DND-41 (cell line): ENCODE measurements around the gene CC2D1A.
"Not testable (repeated sequence)": the region's sequence is repeated elsewhere in the genome, so short reads cannot be mapped to it uniquely, and the experiment has no call there.

Experiments used
- ATAC-seq: fragments of 200-7000 bp; cut with Tn5 transposase; 3 replicates; pipeline ENCODE4 v1.9.1; 2021; ENCODE audit warnings: low read depth; ENCODE audit not compliant: insufficient read depth
- DNase-seq: peaks from one replicate; pipeline ENCODE4 v3.0.0-alpha.2; 2020
- H2AFZ ChIP-seq: 2 replicates; pipeline ENCODE4 v1.6.0; 2012; ENCODE audit warnings: low read depth, low read length
- H3K27ac ChIP-seq: 2 replicates; pipeline ENCODE4 v1.5.1; 2012; ENCODE audit warnings: low read length, inconsistent platforms
- H3K27me3 ChIP-seq: fragments of 200-600 bp; sonication (generic); 2 replicates; pipeline ENCODE4 v1.6.0; 2012; ENCODE audit warnings: low read length, mild to moderate bottlenecking, inconsistent platforms; ENCODE audit not compliant: insufficient read depth, poor library complexity
- H3K36me3 ChIP-seq: 2 replicates; pipeline ENCODE4 v1.5.1; 2012; ENCODE audit warnings: low read length, inconsistent platforms; ENCODE audit not compliant: insufficient read depth
- H3K4me1 ChIP-seq: 2 replicates; pipeline ENCODE4 v1.5.1; 2012; ENCODE audit warnings: mild to moderate bottlenecking, low read length; ENCODE audit not compliant: insufficient read depth
- H3K4me2 ChIP-seq: 2 replicates; pipeline ENCODE4 v1.6.0; 2012; ENCODE audit warnings: mild to moderate bottlenecking, moderate library complexity, low read length, inconsistent platforms; ENCODE audit not compliant: insufficient read depth
- H3K4me3 ChIP-seq, 2 experiments: fragments of 200-600 bp in 1 of 2; shearing (Covaris generic) in 1 of 2; 2 replicates each; pipeline ENCODE4 v1.5.1; 2012 to 2016; ENCODE audit warnings: inconsistent platforms in 2 of 2, low read length in 2 of 2, mild to moderate bottlenecking in 2 of 2, low read depth in 1 of 2, moderate library complexity in 1 of 2
- H3K79me2 ChIP-seq: 2 replicates; pipeline ENCODE4 v1.6.0; 2012; ENCODE audit warnings: low read length, inconsistent platforms; ENCODE audit not compliant: insufficient read depth
- H3K9ac ChIP-seq: 2 replicates; pipeline ENCODE4 v1.6.0; 2012; ENCODE audit warnings: low read depth, mild to moderate bottlenecking, inconsistent platforms, low read length, moderate library complexity
- H3K9me3 ChIP-seq: 2 replicates; pipeline ENCODE4 v1.5.1; 2012; ENCODE audit warnings: low read length, moderate library complexity, mild to moderate bottlenecking, inconsistent platforms; ENCODE audit not compliant: insufficient read depth, severe bottlenecking
- H4K20me1 ChIP-seq: 2 replicates; pipeline ENCODE4 v1.6.0; 2012; ENCODE audit warnings: low read length; ENCODE audit not compliant: insufficient read depth
- EZH2 ChIP-seq: IDR thresholded peaks from 3 replicates; pipeline ENCODE4 v1.6.1; 2012; ENCODE audit warnings: borderline replicate concordance, low read depth, mild to moderate bottlenecking, moderate library complexity, low read length, inconsistent platforms; ENCODE audit not compliant: severe bottlenecking
- TF ChIP-seq, protein P1 (sequence below): IDR thresholded peaks from 2 replicates; pipeline ENCODE4 v1.5.1; 2012; ENCODE audit warnings: borderline replicate concordance, low read length, moderate library complexity, mild to moderate bottlenecking; ENCODE audit not compliant: poor library complexity, severe bottlenecking; ENCODE audit errors: extremely low read depth

CC2D1A gene

DNA sequence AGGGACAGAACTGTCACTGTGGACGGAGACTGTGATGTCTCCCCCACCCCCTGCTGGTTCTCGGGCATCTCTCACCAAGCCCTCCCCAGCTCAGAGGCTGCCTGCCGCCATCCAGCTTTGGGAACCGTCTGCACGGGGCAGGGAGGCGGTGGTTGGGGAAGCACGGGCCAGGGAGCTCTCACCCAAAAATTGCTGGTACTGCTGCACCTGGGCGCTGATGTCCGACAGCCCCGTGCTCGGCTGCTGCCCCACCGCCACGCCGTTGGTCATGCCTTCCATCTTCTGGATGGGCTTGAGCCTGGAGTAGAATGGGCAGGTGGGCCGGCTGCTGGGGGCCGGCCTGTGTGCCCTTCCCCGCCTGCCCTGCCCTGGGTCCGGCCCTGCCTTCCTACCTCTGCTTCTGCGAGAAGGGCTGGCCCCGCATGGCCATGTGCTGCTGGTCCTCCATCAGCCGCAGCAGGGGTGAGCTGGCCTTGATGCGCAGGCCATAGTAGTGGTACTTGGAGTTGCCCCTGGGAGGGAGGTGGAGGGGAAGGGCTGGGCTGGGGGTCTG lies 62.5 kb downstream of the CC2D1A start:
- H3K4me3 ChIP-seq = no peak overlapping the region
- no peak overlapping the region for H3K9ac ChIP-seq
- no peak overlapping the region for H3K27ac ChIP-seq
- DNase-seq (no peak), ATAC-seq (no peak)
- H3K4me1 ChIP-seq = no peaks in the 10 kb centered on the region
- no peak overlapping the region for H3K4me2 ChIP-seq
- peaks cover 70% of the 10 kb centered on the region for H3K36me3 ChIP-seq
- TF ChIP-seq EZH2 = no peak
- TF ChIP-seq, protein P1, sequence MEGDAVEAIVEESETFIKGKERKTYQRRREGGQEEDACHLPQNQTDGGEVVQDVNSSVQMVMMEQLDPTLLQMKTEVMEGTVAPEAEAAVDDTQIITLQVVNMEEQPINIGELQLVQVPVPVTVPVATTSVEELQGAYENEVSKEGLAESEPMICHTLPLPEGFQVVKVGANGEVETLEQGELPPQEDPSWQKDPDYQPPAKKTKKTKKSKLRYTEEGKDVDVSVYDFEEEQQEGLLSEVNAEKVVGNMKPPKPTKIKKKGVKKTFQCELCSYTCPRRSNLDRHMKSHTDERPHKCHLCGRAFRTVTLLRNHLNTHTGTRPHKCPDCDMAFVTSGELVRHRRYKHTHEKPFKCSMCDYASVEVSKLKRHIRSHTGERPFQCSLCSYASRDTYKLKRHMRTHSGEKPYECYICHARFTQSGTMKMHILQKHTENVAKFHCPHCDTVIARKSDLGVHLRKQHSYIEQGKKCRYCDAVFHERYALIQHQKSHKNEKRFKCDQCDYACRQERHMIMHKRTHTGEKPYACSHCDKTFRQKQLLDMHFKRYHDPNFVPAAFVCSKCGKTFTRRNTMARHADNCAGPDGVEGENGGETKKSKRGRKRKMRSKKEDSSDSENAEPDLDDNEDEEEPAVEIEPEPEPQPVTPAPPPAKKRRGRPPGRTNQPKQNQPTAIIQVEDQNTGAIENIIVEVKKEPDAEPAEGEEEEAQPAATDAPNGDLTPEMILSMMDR = no peak
- no peaks in the 10 kb centered on the region for H3K27me3 ChIP-seq
- H3K79me2 ChIP-seq = no peaks in the 10 kb centered on the region
- no peaks in the 10 kb centered on the region for H4K20me1 ChIP-seq
- H2AFZ ChIP-seq = no peak overlapping the region
- H3K9me3 ChIP-seq = no peaks in the 10 kb centered on the region

DNA sequence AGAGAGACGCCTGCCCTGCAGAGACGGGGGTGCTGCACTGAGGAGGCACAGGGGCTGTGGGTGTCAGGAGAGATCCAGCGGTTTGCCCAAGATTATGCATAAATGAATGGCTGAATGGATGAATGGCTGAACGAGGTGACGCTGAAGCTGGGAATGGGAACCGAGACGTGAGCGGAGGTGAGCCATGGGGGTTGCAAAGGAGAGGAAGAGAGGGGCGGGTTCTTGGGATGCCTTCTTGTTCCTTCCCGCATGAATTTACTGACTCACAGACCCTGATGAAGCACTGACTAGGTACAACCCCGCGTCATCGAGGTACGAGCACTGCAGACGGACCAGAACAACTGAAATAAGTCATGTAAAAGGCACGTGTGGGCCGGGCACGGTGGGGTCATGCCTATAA lies 63.0 kb downstream of the CC2D1A start:
- Histone ChIP-seq H3K36me3 (peaks cover 72% of the 10 kb centered on the region), H2AFZ (no peak overlapping the region)
- ATAC-seq = no peak

GRCh38 chr19:13969897-13970296 lies 63.9 kb downstream of the CC2D1A start:
- H3K4me3 ChIP-seq = no peak overlapping the region
- no peak overlapping the region for H3K9ac ChIP-seq
- no peaks in the 10 kb centered on the region for H3K27me3 ChIP-seq
- H3K79me2 ChIP-seq = no peaks in the 10 kb centered on the region
- no peak overlapping the region for H2AFZ ChIP-seq
- H3K4me1 ChIP-seq = no peaks in the 10 kb centered on the region
- no peaks in the 10 kb centered on the region for H3K9me3 ChIP-seq
- TF ChIP-seq EZH2 = no peak
- TF ChIP-seq, protein P1 = no peak
- H3K4me2 ChIP-seq = no peak overlapping the region
- ATAC-seq = no peak
- H3K36me3 ChIP-seq = peaks cover 74% of the 10 kb centered on the region
- no peaks in the 10 kb centered on the region for H4K20me1 ChIP-seq
- no peak for DNase-seq
- no peak overlapping the region for H3K27ac ChIP-seq

More for the DNA sequence above, 63.0 kb downstream of the CC2D1A start:
- Histone ChIP-seq H4K20me1 (no peaks in the 10 kb centered on the region), H3K27ac (no peak overlapping the region), H3K9me3 (no peaks in the 10 kb centered on the region), H3K4me3 (no peak overlapping the region), H3K79me2 (no peaks in the 10 kb centered on the region), H3K4me1 (no peaks in the 10 kb centered on the region), H3K9ac (no peak overlapping the region), H3K4me2 (no peak overlapping the region), H3K27me3 (no peaks in the 10 kb centered on the region)
- DNase-seq = no peak
- TF ChIP-seq, protein P1 = no peak
- TF ChIP-seq EZH2 = no peak

DNA sequence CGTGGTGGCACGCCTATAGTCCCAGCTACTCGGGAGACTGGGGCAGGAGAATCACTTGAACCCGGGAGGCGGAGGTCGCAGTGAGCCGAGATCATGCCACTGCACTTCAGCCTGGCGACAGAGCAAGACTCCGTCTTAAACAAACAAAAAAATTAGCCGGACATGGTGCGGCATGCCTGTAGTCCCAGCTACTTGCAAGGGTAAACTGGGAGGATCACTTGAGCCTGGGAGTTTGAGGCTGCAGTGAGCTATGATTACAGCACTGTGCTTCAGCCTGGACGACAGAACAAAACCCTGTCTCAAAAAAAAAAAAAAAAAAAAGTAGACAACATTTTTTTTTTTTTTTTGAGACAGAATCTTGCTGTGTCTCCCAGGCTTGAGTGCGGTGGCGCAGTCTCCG lies 65.9 kb downstream of the CC2D1A start:
- not testable (repeated sequence) for H2AFZ ChIP-seq, H3K9ac ChIP-seq, H4K20me1 ChIP-seq, H3K27me3 ChIP-seq, H3K79me2 ChIP-seq, H3K27ac ChIP-seq, H3K4me3 ChIP-seq, H3K9me3 ChIP-seq, ATAC-seq, DNase-seq, H3K4me2 ChIP-seq, H3K4me1 ChIP-seq
- H3K36me3 ChIP-seq = peaks cover 62% of the 10 kb centered on the region
